ENCODE results near the gene MAP3K4.

MAP3K4 gene

GRCh38 chr6:161080263-161080970 lies 88.8 kb downstream of the MAP3K4 start:
- Histone ChIP-seq H3K36me3 (ENCODE audit: control insufficient read depth, insufficient read depth, low read length) (no peaks in the 10 kb centered on the region), H3K4me3 (ENCODE audit: low read length) (no peak overlapping the region), H3K9ac (ENCODE audit: low read length) (no peak overlapping the region), H3K4me1 (ENCODE audit: control insufficient read depth, insufficient read depth, low read length) (no peaks in the 10 kb centered on the region), H3K9me3 (ENCODE audit: control insufficient read depth, low read length) (no peaks in the 10 kb centered on the region), H3K27me3 (ENCODE audit: control insufficient read depth, insufficient read depth, low read length) (no peaks in the 10 kb centered on the region)

DNA sequence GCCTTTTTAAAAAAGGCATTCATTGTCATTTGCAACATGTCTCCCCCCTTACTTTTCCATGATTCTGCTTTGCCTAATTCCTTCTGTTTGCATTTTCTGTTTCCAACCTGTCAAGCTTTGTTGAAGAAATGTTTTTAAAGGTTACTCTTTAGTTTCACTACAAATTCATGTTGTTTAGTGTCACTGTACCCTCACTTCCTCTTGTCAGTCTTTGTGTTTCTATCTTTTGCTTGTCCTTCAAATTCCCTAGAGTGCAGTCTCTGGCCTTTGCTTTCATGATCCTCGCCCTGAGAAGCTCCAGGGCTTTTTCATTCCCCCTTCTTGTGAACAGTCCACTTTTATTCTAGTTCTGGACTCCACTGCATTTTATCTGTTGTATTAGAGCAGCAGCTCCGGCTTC lies 90.6 kb downstream of the MAP3K4 start:
- Histone ChIP-seq H3K9ac (ENCODE audit: low read length) (no peak overlapping the region), H3K4me1 (ENCODE audit: control insufficient read depth, insufficient read depth, low read length) (no peaks in the 10 kb centered on the region), H3K27me3 (ENCODE audit: control insufficient read depth, insufficient read depth, low read length) (no peaks in the 10 kb centered on the region), H3K4me3 (ENCODE audit: low read length) (no peak overlapping the region), H3K36me3 (ENCODE audit: control insufficient read depth, insufficient read depth, low read length) (no peaks in the 10 kb centered on the region), H3K9me3 (ENCODE audit: control insufficient read depth, low read length) (no peaks in the 10 kb centered on the region)

GRCh38 chr6:161085246-161085645 lies 93.7 kb downstream of the MAP3K4 start:
- no peaks in the 10 kb centered on the region for H3K27me3 ChIP-seq (ENCODE audit: control insufficient read depth, insufficient read depth, low read length)
- no peak overlapping the region for H3K9ac ChIP-seq (ENCODE audit: low read length)
- H3K4me1 ChIP-seq (ENCODE audit: control insufficient read depth, insufficient read depth, low read length): no peaks in the 10 kb centered on the region
- no peaks in the 10 kb centered on the region for H3K9me3 ChIP-seq (ENCODE audit: control insufficient read depth, low read length)
- no peak overlapping the region for H3K4me3 ChIP-seq (ENCODE audit: low read length)
- peaks cover 9% of the 10 kb centered on the region for H3K36me3 ChIP-seq (ENCODE audit: control insufficient read depth, insufficient read depth, low read length)

GRCh38 chr6:161088676-161089328 lies 97.2 kb downstream of the MAP3K4 start:
- no peak overlapping the region for H3K4me3 ChIP-seq (ENCODE audit: low read length)
- H3K4me1 ChIP-seq (ENCODE audit: control insufficient read depth, insufficient read depth, low read length): no peaks in the 10 kb centered on the region
- H3K9ac ChIP-seq (ENCODE audit: low read length): no peak overlapping the region
- peaks cover 9% of the 10 kb centered on the region for H3K36me3 ChIP-seq (ENCODE audit: control insufficient read depth, insufficient read depth, low read length)
- no peaks in the 10 kb centered on the region for H3K9me3 ChIP-seq (ENCODE audit: control insufficient read depth, low read length)
- H3K27me3 ChIP-seq (ENCODE audit: control insufficient read depth, insufficient read depth, low read length): no peaks in the 10 kb centered on the region

DNA sequence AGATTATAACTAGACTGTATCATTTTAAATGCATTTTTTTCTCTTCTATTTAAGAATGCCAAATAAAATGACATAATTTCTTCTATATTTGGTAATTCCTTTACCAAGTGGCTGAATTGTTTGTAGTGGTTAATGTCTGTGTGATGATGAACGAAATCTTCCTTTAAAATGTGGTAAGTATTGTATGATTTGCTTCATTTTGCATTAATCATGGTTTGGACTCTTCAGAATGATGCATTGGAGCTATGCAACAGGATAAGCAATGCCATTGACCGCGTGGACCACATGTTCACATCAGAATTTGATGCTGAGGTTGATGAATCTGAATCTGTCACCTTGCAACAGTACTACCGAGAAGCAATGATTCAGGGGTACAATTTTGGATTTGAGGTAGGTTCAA lies 99.6 kb downstream of the MAP3K4 start:
- no peaks in the 10 kb centered on the region for H3K9me3 ChIP-seq (ENCODE audit: control insufficient read depth, low read length)
- no peak overlapping the region for H3K4me3 ChIP-seq (ENCODE audit: low read length)
- peaks cover 9% of the 10 kb centered on the region for H3K36me3 ChIP-seq (ENCODE audit: control insufficient read depth, insufficient read depth, low read length)

GRCh38 chr6:161091972-161092701 lies 100.6 kb downstream of the MAP3K4 start:
- Histone ChIP-seq H3K27me3 (ENCODE audit: control insufficient read depth, insufficient read depth, low read length) (no peaks in the 10 kb centered on the region), H3K4me3 (ENCODE audit: low read length) (no peak overlapping the region), H3K9ac (ENCODE audit: low read length) (no peak overlapping the region), H3K36me3 (ENCODE audit: control insufficient read depth, insufficient read depth, low read length) (peaks cover 9% of the 10 kb centered on the region), H3K4me1 (ENCODE audit: control insufficient read depth, insufficient read depth, low read length) (no peaks in the 10 kb centered on the region), H3K9me3 (ENCODE audit: control insufficient read depth, low read length) (no peaks in the 10 kb centered on the region)

More for the DNA sequence above, 99.6 kb downstream of the MAP3K4 start:
- Histone ChIP-seq H3K9ac (ENCODE audit: low read length) (no peak overlapping the region), H3K27me3 (ENCODE audit: control insufficient read depth, insufficient read depth, low read length) (no peaks in the 10 kb centered on the region), H3K4me1 (ENCODE audit: control insufficient read depth, insufficient read depth, low read length) (no peaks in the 10 kb centered on the region)

DNA sequence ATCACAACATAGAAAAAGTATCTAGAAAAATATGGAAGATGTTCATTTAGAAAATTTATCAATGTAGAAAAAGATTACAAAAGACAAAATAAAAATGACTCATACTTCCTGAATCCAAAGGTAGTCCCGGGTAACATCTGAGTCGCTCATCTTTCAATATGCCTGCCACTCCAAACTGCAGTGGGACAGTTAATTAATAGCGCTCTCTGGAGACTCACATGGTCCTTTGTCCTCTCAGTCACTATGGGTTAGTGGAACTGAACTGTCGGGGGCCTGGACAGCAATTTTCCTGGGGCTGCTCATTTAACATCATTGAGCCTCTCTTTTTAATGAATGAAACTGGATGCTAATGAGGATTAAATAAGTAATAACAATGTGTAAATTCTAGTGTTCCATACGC lies 103.4 kb downstream of the MAP3K4 start:
- Histone ChIP-seq H3K27me3 (ENCODE audit: control insufficient read depth, insufficient read depth, low read length) (no peaks in the 10 kb centered on the region), H3K4me1 (ENCODE audit: control insufficient read depth, insufficient read depth, low read length) (no peaks in the 10 kb centered on the region), H3K4me3 (ENCODE audit: low read length) (no peak overlapping the region), H3K9me3 (ENCODE audit: control insufficient read depth, low read length) (no peaks in the 10 kb centered on the region), H3K36me3 (ENCODE audit: control insufficient read depth, insufficient read depth, low read length) (no peaks in the 10 kb centered on the region), H3K9ac (ENCODE audit: low read length) (no peak overlapping the region)

- Histone ChIP-seq H3K4me3 (ENCODE audit: low read length) (no peak overlapping the region), H3K9ac (ENCODE audit: low read length) (no peak overlapping the region), H3K4me1 (ENCODE audit: control insufficient read depth, insufficient read depth, low read length) (no peaks in the 10 kb centered on the region), H3K36me3 (ENCODE audit: control insufficient read depth, insufficient read depth, low read length) (no peaks in the 10 kb centered on the region), H3K9me3 (ENCODE audit: control insufficient read depth, low read length) (no peaks in the 10 kb centered on the region), H3K27me3 (ENCODE audit: control insufficient read depth, insufficient read depth, low read length) (no peaks in the 10 kb centered on the region)
Observed at GRCh38 chr6:161095916-161096315, 104.3 kb downstream of the MAP3K4 start.

- Histone ChIP-seq H3K36me3 (ENCODE audit: control insufficient read depth, insufficient read depth, low read length) (no peaks in the 10 kb centered on the region), H3K4me3 (ENCODE audit: low read length) (no peak overlapping the region), H3K27me3 (ENCODE audit: control insufficient read depth, insufficient read depth, low read length) (no peaks in the 10 kb centered on the region), H3K4me1 (ENCODE audit: control insufficient read depth, insufficient read depth, low read length) (no peaks in the 10 kb centered on the region), H3K9ac (ENCODE audit: low read length) (no peak overlapping the region), H3K9me3 (ENCODE audit: control insufficient read depth, low read length) (no peaks in the 10 kb centered on the region)
Observed at GRCh38 chr6:161100072-161100471, 108.5 kb downstream of the MAP3K4 start.

DNA sequence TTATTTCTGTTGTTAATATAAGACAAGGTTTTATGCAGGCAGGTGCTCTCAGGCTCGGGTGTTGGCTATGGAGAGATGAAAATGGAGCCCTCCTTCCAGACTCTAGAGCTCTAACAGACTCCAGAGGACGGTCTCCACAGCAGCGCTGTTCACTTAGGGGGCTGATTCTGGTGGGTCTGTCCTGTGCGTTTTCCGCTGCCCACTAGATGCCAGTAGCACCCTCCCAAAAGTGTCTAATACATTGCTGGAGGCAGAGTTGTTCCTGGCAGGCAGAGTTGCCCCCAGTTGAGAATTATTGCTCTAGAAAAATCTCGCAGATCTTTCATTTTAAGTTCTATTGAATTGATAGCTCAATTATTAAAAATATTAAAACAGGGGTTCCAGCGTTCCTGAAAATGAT lies 109.9 kb downstream of the MAP3K4 start:
- H3K9ac ChIP-seq (ENCODE audit: low read length): no peak overlapping the region
- no peaks in the 10 kb centered on the region for H3K36me3 ChIP-seq (ENCODE audit: control insufficient read depth, insufficient read depth, low read length)
- H3K4me3 ChIP-seq (ENCODE audit: low read length): no peak overlapping the region
- H3K4me1 ChIP-seq (ENCODE audit: control insufficient read depth, insufficient read depth, low read length): no peaks in the 10 kb centered on the region
- no peaks in the 10 kb centered on the region for H3K27me3 ChIP-seq (ENCODE audit: control insufficient read depth, insufficient read depth, low read length)
- H3K9me3 ChIP-seq (ENCODE audit: control insufficient read depth, low read length): no peaks in the 10 kb centered on the region

GRCh38 chr6:161103475-161103874 lies 111.9 kb downstream of the MAP3K4 start:
- no peak overlapping the region for H3K9ac ChIP-seq (ENCODE audit: low read length)
- no peaks in the 10 kb centered on the region for H3K9me3 ChIP-seq (ENCODE audit: control insufficient read depth, low read length)
- H3K36me3 ChIP-seq (ENCODE audit: control insufficient read depth, insufficient read depth, low read length): no peaks in the 10 kb centered on the region
- H3K4me1 ChIP-seq (ENCODE audit: control insufficient read depth, insufficient read depth, low read length): no peaks in the 10 kb centered on the region
- H3K27me3 ChIP-seq (ENCODE audit: control insufficient read depth, insufficient read depth, low read length): no peaks in the 10 kb centered on the region
- no peak overlapping the region for H3K4me3 ChIP-seq (ENCODE audit: low read length)

GRCh38 chr6:161104966-161105365 lies 113.4 kb downstream of the MAP3K4 start:
- Histone ChIP-seq H3K9me3 (ENCODE audit: control insufficient read depth, low read length) (no peaks in the 10 kb centered on the region), H3K36me3 (ENCODE audit: control insufficient read depth, insufficient read depth, low read length) (no peaks in the 10 kb centered on the region), H3K4me1 (ENCODE audit: control insufficient read depth, insufficient read depth, low read length) (no peaks in the 10 kb centered on the region), H3K9ac (ENCODE audit: low read length) (no peak overlapping the region), H3K27me3 (ENCODE audit: control insufficient read depth, insufficient read depth, low read length) (no peaks in the 10 kb centered on the region), H3K4me3 (ENCODE audit: low read length) (no peak overlapping the region)
